ENCODE results near the gene YAE1.

Gene YAE1

GRCh38 chr7:39609113-39609934 lies 43.1 kb downstream of the YAE1 start:
- no peak for DNase-seq

- DNase-seq, result no peak
Observed at GRCh38 chr7:39609935-39610263, 43.7 kb downstream of the YAE1 start.

GRCh38 chr7:39613577-39613976 lies 47.4 kb downstream of the YAE1 start:
- no peak for DNase-seq

- no peak for DNase-seq
Observed at GRCh38 chr7:39614299-39614698, 48.1 kb downstream of the YAE1 start.

GRCh38 chr7:39615350-39615975 lies 49.3 kb downstream of the YAE1 start:
- DNase-seq, result no peak

- DNase-seq, result no peak
Observed at GRCh38 chr7:39616138-39616537, 49.9 kb downstream of the YAE1 start.

- no peak for DNase-seq
Observed at GRCh38 chr7:39617005-39617404, 50.8 kb downstream of the YAE1 start.

- no peak for DNase-seq
Observed at GRCh38 chr7:39618868-39619267, 52.7 kb downstream of the YAE1 start.

GRCh38 chr7:39620486-39620885 lies 54.3 kb downstream of the YAE1 start:
- DNase-seq, result no peak

- no peak for DNase-seq
Observed at GRCh38 chr7:39621261-39621660, 55.1 kb downstream of the YAE1 start.

- DNase-seq, result no peak
Observed at GRCh38 chr7:39621784-39622411, 55.7 kb downstream of the YAE1 start.

Measured in NCI-H1694 treated with DMSO at 0.1 percent for 48 hours (cell line).